Kidney (tissue), 14 donors: ENCODE data around the gene PDIA5. TPM values are rescaled to one million over a fixed set of nuclear protein-coding genes. Genes with fewer than 3 reads are reported as not detected.
A peak's percentile ranks its signal among the peaks of the same experiment; 100 is the strongest.

Experiments
- DNase-seq, 5 donors: peaks; one replicate each; pipeline ENCODE4 v3.0.0-alpha.2; 2013 to 2020
- FAIRE-seq: peaks from 2 replicates; lab custom pipeline; 2012; peaks lifted over from hg19 to GRCh38; lab: Jason Lieb, UNC
- H3K27ac ChIP-seq, 2 donors: one replicate each; pipeline ENCODE4 v1.7.0; 2013; ENCODE audit warnings: low read depth in 2 of 2, low read length in 2 of 2, inconsistent platforms in 1 of 2
- H3K27me3 ChIP-seq: one replicate; pipeline ENCODE4 v1.7.1; 2013; ENCODE audit warnings: low read length, inconsistent platforms; ENCODE audit not compliant: control insufficient read depth, insufficient read depth
- H3K36me3 ChIP-seq, 3 donors: one replicate each; pipeline versions ENCODE4 v1.7.0 to v1.7.1; 2013; ENCODE audit warnings: low read length in 3 of 3, control low read depth in 1 of 3, inconsistent platforms in 1 of 3; ENCODE audit not compliant: insufficient read depth in 3 of 3, control insufficient read depth in 2 of 3
- H3K4me1 ChIP-seq, 3 donors: one replicate each; pipeline versions ENCODE4 v1.7.0 to v1.7.1; 2013; ENCODE audit warnings: low read length in 3 of 3, inconsistent platforms in 1 of 3, low read depth in 1 of 3; ENCODE audit not compliant: control insufficient read depth in 2 of 3, insufficient read depth in 2 of 3
- H3K4me3 ChIP-seq, 3 donors: one replicate each; pipeline versions ENCODE4 v1.7.0 to v1.8.1; 2013; ENCODE audit warnings: low read length in 3 of 3, control low read depth in 1 of 3, inconsistent platforms in 1 of 3
- H3K9ac ChIP-seq, 3 donors: one replicate each; pipeline versions ENCODE4 v1.7.0 to v1.7.1; 2013; ENCODE audit warnings: low read length in 3 of 3, control low read depth in 1 of 3, inconsistent platforms in 1 of 3
- H3K9me3 ChIP-seq, 3 donors: one replicate each; pipeline versions ENCODE4 v1.7.0 to v1.7.1; 2013; ENCODE audit warnings: low read length in 3 of 3, control low read depth in 1 of 3, inconsistent platforms in 1 of 3; ENCODE audit not compliant: control insufficient read depth in 2 of 3, insufficient read depth in 1 of 3
- CTCF ChIP-seq: IDR thresholded peaks from 3 replicates; pipeline ENCODE4 v1.5.1; 2012; ENCODE audit warnings: mild to moderate bottlenecking, moderate library complexity, borderline replicate concordance; ENCODE audit not compliant: insufficient read depth; ENCODE audit errors: extremely low read depth
- intact Hi-C: fragments of 100-400 bp; cut with DNase I; formaldehyde crosslinking; loops from one replicate; pipeline ENCODE4 v1.11.1; 2022
- polyA plus RNA-seq: library from polyadenylated mRNA; stranded (reverse); fragments of 350-450 nt; fragmentation: Illumina TruSeq; extraction: RNeasy Lipid Tissue Mini Kit (QIAGEN cat#74804); gene quantifications from one replicate; pipeline ENCODE4 v1.2.3, GENCODE V29; 2014; ENCODE audit warnings: low read depth, low replicate concordance; ENCODE audit not compliant: insufficient read depth
- total RNA-seq: library from RNA; stranded (reverse); fragmentation: NEBNext Ultra II Directional; extraction: Animal tissue kit (Norgen Biotek cat#: 25700); gene quantifications from one replicate; pipeline ENCODE4 v1.2.1, GENCODE V29; 2021
- donor health status: control.
- donor health status: control.
- donor health status: control.
- donor health status: control.
- donor health status: control.
- donor health status: DM: yes; HTN: yes; CAD: no.
- donor health status: Normal renal cell carcinoma (clear cell type).

Gene PDIA5
- total and polyA plus RNA-seq, 2 donors from 2014 or later, result 19.9 to 27.9 TPM

GRCh38 chr3:123088387-123088786, 21.6 kb downstream of the PDIA5 start:
- Histone ChIP-seq H3K4me3 (no peak overlapping the region), H3K9me3 (no peaks in the 10 kb centered on the region), H3K27ac (no peak overlapping the region), H3K27me3 (no peaks in the 10 kb centered on the region), H3K36me3 (peaks cover 0 to 13% (median 0%) of the 10 kb centered on the region in 3 donors), H3K9ac (no peak overlapping the region), H3K4me1 (peaks cover 3 to 53% (median 44%) of the 10 kb centered on the region in 3 donors)
- TF ChIP-seq CTCF, result no peak
- FAIRE-seq (no peak), DNase-seq (peak in 4 of 5 donors; percentile 57 to 90 (median 76))
- intact Hi-C loops, result no loop called here

- no peak for FAIRE-seq
- Histone ChIP-seq H3K27me3 (no peaks in the 10 kb centered on the region), H3K4me1 (peaks cover 0 to 46% (median 33%) of the 10 kb centered on the region in 3 donors), H3K36me3 (peaks cover 0 to 13% (median 0%) of the 10 kb centered on the region in 3 donors), H3K9ac (peak overlapping the region in 1 of 3 donors; percentile 36), H3K9me3 (no peaks in the 10 kb centered on the region), H3K4me3 (no peak overlapping the region), H3K27ac (peak overlapping the region; percentile 56 to 59)
- DNase-seq, result peak in 3 of 5 donors; percentile 35 to 91 (median 39)
- intact Hi-C loops, result no loop called here
- TF ChIP-seq CTCF, result no peak
Measured at GRCh38 chr3:123089611-123090331, 22.9 kb downstream of the PDIA5 start.

GRCh38 chr3:123090728-123091531, 24.1 kb downstream of the PDIA5 start:
- TF ChIP-seq CTCF, result no peak
- H3K9me3 ChIP-seq, result no peaks in the 10 kb centered on the region
- peak overlapping the region in 1 of 3 donors; percentile 36 for H3K9ac ChIP-seq
- DNase-seq (peak in 1 of 5 donors; percentile 29), FAIRE-seq (no peak)
- H3K27me3 ChIP-seq, result no peaks in the 10 kb centered on the region
- H3K36me3 ChIP-seq, result peaks cover 0 to 13% (median 0%) of the 10 kb centered on the region in 3 donors
- intact Hi-C loops, result no loop called here
- peaks cover 0 to 34% (median 26%) of the 10 kb centered on the region in 3 donors for H3K4me1 ChIP-seq
- H3K4me3 ChIP-seq, result no peak overlapping the region
- peak overlapping the region in 1 of 2 donors; percentile 17 for H3K27ac ChIP-seq
